WTC11 (cell line): Measurements from ENCODE around the gene BIRC5. TPM values are rescaled to one million over a fixed set of nuclear protein-coding genes. Genes with fewer than 3 reads are reported as not detected.
A peak's percentile ranks its signal among the peaks of the same experiment; 100 is the strongest.

Source experiments
- ATAC-seq: fragments of 200-7000 bp; cut with Tn5 transposase; 2 replicates; pipeline ENCODE4 v1.10.0; 2021; ENCODE audit warnings: mild to moderate bottlenecking, moderate library complexity
- CTCF ChIA-PET: fragments of 300-600 bp; sonication (Branson Sonifier 250); formaldehyde crosslinking; loops from one replicate; lab custom pipeline; 2021; ENCODE audit warnings: antibody characterized with exemption; lab: Charles Lee
- POLR2A ChIA-PET: fragments of 350-600 bp; sonication (Branson Sonifier 250); formaldehyde crosslinking; loops from one replicate; lab custom pipeline; 2021; ENCODE audit warnings: antibody characterized with exemption; lab: Charles Lee
- DNase-seq: peaks from one replicate; pipeline ENCODE4 v3.0.0; 2021; ENCODE audit warnings: low spot score
- H3K27ac Mint-ChIP-seq: 2 replicates; pipeline ENCODE4 v1.8.0; 2021; ENCODE audit warnings: mixed read lengths
- H3K27me3 Mint-ChIP-seq: 2 replicates; pipeline ENCODE4 v1.8.0; 2021; ENCODE audit warnings: low read depth, mild to moderate bottlenecking, moderate library complexity, mixed read lengths
- H3K36me3 Mint-ChIP-seq: 2 replicates; pipeline ENCODE4 v1.8.0; 2021; ENCODE audit warnings: mixed read lengths
- H3K4me1 Mint-ChIP-seq: 2 replicates; pipeline ENCODE4 v1.8.0; 2022; ENCODE audit warnings: mixed read lengths
- H3K4me3 Mint-ChIP-seq: 2 replicates; pipeline ENCODE4 v1.8.0; 2021; ENCODE audit warnings: mild to moderate bottlenecking, moderate library complexity, mixed read lengths
- H3K9me3 Mint-ChIP-seq: 2 replicates; pipeline ENCODE4 v1.8.0; 2021; ENCODE audit warnings: mixed read lengths
- E2F1 ChIP-seq: sonication (generic); formaldehyde crosslinking; IDR thresholded peaks from 2 replicates; pipeline ENCODE4 v1.8.0; 2022; ENCODE audit warnings: mild to moderate bottlenecking, missing genetic modification reagents
- IRF1 ChIP-seq: sonication (generic); formaldehyde crosslinking; IDR thresholded peaks from 2 replicates; pipeline ENCODE4 v1.8.0; 2023; ENCODE audit warnings: missing genetic modification reagents
- MLX ChIP-seq: sonication (generic); formaldehyde crosslinking; IDR thresholded peaks from 2 replicates; pipeline ENCODE4 v1.8.1; 2023; ENCODE audit warnings: mild to moderate bottlenecking, missing genetic modification reagents, moderate library complexity
- NR2C2 ChIP-seq: sonication (generic); formaldehyde crosslinking; IDR thresholded peaks from 2 replicates; pipeline ENCODE4 v1.8.0; 2022; ENCODE audit warnings: mild to moderate bottlenecking, missing genetic modification reagents
- PREB ChIP-seq: sonication (generic); formaldehyde crosslinking; IDR thresholded peaks from 2 replicates; pipeline ENCODE4 v1.8.1; 2022; ENCODE audit warnings: mild to moderate bottlenecking, missing genetic modification reagents, moderate library complexity, borderline replicate concordance
- RORB ChIP-seq: fragments of 250-450 bp; sonication (Bioruptor Pico); IDR thresholded peaks from 2 replicates; pipeline ENCODE4 v1.9.0; 2021; ENCODE audit warnings: mild to moderate bottlenecking
- TEAD1 ChIP-seq: sonication (generic); formaldehyde crosslinking; IDR thresholded peaks from 2 replicates; pipeline ENCODE4 v1.8.0; 2022; ENCODE audit warnings: mild to moderate bottlenecking, missing genetic modification reagents
- USF1 ChIP-seq: sonication (generic); formaldehyde crosslinking; IDR thresholded peaks from 2 replicates; pipeline ENCODE4 v1.8.0; 2022; ENCODE audit warnings: mild to moderate bottlenecking, missing genetic modification reagents
- ZNF138 ChIP-seq: sonication (generic); formaldehyde crosslinking; conservative IDR thresholded peaks from 2 replicates; pipeline ENCODE4 v1.8.1; 2022; ENCODE audit warnings: mild to moderate bottlenecking, moderate library complexity, missing genetic modification reagents
- ZNF416 ChIP-seq: fragments of 250-450 bp; sonication (Bioruptor Pico); IDR thresholded peaks from 2 replicates; pipeline ENCODE4 v1.9.0; 2021; ENCODE audit warnings: mild to moderate bottlenecking, inconsistent platforms
- total RNA-seq: library from RNA; stranded (reverse); gene quantifications from 3 replicates; pipeline ENCODE4 v1.2.3, GENCODE V29; 2021
- TF ChIP-seq, protein P1 (sequence below): sonication (generic); formaldehyde crosslinking; conservative IDR thresholded peaks from 2 replicates; pipeline ENCODE4 v1.8.1; 2022; ENCODE audit warnings: mild to moderate bottlenecking, missing genetic modification reagents
- TF ChIP-seq, protein P2 (sequence below): sonication (generic); formaldehyde crosslinking; IDR thresholded peaks from 2 replicates; pipeline ENCODE4 v1.8.0; 2022; ENCODE audit warnings: missing genetic modification reagents
- TF ChIP-seq, protein P3 (sequence below): sonication (generic); formaldehyde crosslinking; IDR thresholded peaks from 2 replicates; pipeline ENCODE4 v1.8.0; 2023; ENCODE audit warnings: mild to moderate bottlenecking, missing genetic modification reagents

BIRC5 gene
- total RNA-seq, 1 experiment from 2014 or later, result 115 TPM

DNA sequence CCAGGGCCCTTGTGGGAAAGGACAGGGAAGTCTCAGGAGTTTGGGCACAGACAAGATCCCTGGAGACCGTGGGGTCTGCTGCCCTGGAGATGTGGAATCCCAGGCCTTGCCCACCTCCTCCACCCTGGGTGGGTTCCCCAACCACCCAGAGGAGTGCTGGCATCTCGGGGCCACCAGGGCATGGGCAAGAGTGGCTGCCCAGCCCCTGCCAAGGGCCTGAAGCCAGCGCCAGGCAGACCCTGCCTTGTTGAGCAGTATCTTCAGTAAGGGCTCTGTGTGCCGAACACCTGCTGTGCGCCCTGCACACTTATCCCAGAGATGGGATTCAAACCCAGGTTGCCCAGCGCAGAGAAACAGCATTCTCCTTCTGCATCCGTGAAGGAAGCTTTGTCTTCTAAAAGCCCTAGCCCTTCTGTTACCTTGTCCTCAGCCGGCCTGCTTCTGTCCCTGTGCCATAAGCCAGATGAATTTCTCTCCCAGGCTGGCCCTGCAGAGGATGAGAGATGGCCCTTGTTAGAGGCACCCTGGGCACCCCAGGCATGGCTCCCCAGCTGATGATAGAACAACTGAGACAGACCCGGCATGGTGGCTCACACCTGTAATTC, 49.8 kb downstream of the BIRC5 start (continued):
- TF ChIP-seq USF1 (CRISPR knock-in tag) (no peak), PREB (CRISPR knock-in tag) (no peak), ZNF138 (CRISPR knock-in tag) (no peak)
- TF ChIP-seq, protein P1, sequence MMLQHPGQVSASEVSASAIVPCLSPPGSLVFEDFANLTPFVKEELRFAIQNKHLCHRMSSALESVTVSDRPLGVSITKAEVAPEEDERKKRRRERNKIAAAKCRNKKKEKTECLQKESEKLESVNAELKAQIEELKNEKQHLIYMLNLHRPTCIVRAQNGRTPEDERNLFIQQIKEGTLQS, result no peak

GRCh38 chr17:78264590-78264989, 50.5 kb downstream of the BIRC5 start:
- Mint-ChIP-seq H3K27me3 (peaks cover 2% of the 10 kb centered on the region; the same call in 1 of the 2 replicates), H3K9me3 (no peaks in the 10 kb centered on the region), H3K27ac (peak overlapping the region; percentile 14; the same call in 1 of the 2 replicates), H3K4me3 (no peak overlapping the region), H3K4me1 (peaks cover 49% of the 10 kb centered on the region), H3K36me3 (no peaks in the 10 kb centered on the region)
- no peak for ATAC-seq
- no peak for TF ChIP-seq MLX (CRISPR knock-in tag)
- no peak for TF ChIP-seq E2F1 (CRISPR knock-in tag)
- TF ChIP-seq NR2C2 (CRISPR knock-in tag), result no peak
- no peak for TF ChIP-seq RORB (CRISPR knock-in tag)
- TF ChIP-seq PREB (CRISPR knock-in tag), result no peak
- ChIA-PET POLR2A (interaction anchor here (0.6 kb wide), 2 partner anchors 105 to 1230 kb away, joined by 4 to 8 read pairs; no protein-coding TSS in a partner anchor), CTCF (interaction anchor here (0.7 kb wide), 1 partner anchor 95 kb away, joined by 3 read pairs; the partner anchor contains the start of gene SOCS3)
- no peak for DNase-seq

GRCh38 chr17:78265121-78265520, 51.1 kb downstream of the BIRC5 start:
- TF ChIP-seq TEAD1 (CRISPR knock-in tag), result no peak
- TF ChIP-seq IRF1 (CRISPR knock-in tag), result no peak
- TF ChIP-seq, protein P2, sequence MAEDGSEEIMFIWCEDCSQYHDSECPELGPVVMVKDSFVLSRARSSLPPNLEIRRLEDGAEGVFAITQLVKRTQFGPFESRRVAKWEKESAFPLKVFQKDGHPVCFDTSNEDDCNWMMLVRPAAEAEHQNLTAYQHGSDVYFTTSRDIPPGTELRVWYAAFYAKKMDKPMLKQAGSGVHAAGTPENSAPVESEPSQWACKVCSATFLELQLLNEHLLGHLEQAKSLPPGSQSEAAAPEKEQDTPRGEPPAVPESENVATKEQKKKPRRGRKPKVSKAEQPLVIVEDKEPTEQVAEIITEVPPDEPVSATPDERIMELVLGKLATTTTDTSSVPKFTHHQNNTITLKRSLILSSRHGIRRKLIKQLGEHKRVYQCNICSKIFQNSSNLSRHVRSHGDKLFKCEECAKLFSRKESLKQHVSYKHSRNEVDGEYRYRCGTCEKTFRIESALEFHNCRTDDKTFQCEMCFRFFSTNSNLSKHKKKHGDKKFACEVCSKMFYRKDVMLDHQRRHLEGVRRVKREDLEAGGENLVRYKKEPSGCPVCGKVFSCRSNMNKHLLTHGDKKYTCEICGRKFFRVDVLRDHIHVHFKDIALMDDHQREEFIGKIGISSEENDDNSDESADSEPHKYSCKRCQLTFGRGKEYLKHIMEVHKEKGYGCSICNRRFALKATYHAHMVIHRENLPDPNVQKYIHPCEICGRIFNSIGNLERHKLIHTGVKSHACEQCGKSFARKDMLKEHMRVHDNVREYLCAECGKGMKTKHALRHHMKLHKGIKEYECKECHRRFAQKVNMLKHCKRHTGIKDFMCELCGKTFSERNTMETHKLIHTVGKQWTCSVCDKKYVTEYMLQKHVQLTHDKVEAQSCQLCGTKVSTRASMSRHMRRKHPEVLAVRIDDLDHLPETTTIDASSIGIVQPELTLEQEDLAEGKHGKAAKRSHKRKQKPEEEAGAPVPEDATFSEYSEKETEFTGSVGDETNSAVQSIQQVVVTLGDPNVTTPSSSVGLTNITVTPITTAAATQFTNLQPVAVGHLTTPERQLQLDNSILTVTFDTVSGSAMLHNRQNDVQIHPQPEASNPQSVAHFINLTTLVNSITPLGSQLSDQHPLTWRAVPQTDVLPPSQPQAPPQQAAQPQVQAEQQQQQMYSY, result no peak
- TF ChIP-seq ZNF416, result no peak
- TF ChIP-seq, protein P3, sequence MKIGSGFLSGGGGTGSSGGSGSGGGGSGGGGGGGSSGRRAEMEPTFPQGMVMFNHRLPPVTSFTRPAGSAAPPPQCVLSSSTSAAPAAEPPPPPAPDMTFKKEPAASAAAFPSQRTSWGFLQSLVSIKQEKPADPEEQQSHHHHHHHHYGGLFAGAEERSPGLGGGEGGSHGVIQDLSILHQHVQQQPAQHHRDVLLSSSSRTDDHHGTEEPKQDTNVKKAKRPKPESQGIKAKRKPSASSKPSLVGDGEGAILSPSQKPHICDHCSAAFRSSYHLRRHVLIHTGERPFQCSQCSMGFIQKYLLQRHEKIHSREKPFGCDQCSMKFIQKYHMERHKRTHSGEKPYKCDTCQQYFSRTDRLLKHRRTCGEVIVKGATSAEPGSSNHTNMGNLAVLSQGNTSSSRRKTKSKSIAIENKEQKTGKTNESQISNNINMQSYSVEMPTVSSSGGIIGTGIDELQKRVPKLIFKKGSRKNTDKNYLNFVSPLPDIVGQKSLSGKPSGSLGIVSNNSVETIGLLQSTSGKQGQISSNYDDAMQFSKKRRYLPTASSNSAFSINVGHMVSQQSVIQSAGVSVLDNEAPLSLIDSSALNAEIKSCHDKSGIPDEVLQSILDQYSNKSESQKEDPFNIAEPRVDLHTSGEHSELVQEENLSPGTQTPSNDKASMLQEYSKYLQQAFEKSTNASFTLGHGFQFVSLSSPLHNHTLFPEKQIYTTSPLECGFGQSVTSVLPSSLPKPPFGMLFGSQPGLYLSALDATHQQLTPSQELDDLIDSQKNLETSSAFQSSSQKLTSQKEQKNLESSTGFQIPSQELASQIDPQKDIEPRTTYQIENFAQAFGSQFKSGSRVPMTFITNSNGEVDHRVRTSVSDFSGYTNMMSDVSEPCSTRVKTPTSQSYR (CRISPR knock-in tag), result no peak
- TF ChIP-seq, all 79 proteins: peak for 0
- Mint-ChIP-seq H3K27ac (no peak overlapping the region), H3K27me3 (peaks cover 2% of the 10 kb centered on the region; the same call in 1 of the 2 replicates), H3K36me3 (no peaks in the 10 kb centered on the region), H3K9me3 (no peaks in the 10 kb centered on the region), H3K4me3 (no peak overlapping the region), H3K4me1 (peaks cover 54% of the 10 kb centered on the region)
- ATAC-seq, result no peak
- ChIA-PET CTCF (no interaction called here), POLR2A (no interaction called here)
- no peak for DNase-seq
